Measurements from ENCODE around the gene MICU2.
"Not testable (repeated sequence)": the region's sequence is repeated elsewhere in the genome, so short reads cannot be mapped to it uniquely, and the experiment has no call there.

MICU2 gene

DNA sequence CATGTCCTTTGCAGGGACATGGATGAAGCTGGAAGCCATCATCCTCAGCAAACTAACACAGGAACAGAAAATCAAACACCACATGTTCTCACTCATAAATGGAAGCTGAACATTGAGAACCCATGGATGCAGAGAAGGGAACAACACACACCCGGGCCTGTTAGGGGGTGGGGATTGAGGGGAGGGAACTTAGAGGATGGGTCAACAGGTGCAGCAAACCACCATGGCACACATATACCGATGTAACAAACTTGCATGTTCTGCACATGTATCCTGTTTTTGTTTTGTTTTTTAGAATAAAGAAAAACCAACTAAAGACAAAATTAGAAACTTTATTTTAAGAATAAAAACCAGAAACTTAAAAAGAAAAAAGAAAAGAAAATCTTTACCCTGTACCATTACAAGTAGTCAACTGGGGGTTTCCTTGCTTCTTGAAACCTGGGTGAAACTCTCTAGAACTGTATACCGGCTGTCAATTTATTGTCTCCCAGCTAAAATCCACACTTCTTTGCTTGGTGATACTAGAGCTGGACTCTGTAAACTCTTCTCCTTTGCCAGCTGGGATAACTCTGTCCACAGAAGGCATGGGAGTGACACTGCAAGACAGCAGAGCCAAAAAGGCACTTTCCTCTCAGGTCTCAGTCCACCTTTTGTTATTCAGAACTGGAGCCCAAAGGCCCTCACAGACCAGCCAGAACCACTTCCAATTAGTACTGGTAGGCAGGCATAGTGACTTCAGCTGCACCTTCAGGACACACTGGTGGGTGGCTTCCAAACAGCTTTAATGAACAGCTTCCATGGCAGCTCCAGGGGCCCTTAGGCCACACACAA, 9.0 kb downstream of the MICU2 start:
- no peak for DNase-seq

DNA sequence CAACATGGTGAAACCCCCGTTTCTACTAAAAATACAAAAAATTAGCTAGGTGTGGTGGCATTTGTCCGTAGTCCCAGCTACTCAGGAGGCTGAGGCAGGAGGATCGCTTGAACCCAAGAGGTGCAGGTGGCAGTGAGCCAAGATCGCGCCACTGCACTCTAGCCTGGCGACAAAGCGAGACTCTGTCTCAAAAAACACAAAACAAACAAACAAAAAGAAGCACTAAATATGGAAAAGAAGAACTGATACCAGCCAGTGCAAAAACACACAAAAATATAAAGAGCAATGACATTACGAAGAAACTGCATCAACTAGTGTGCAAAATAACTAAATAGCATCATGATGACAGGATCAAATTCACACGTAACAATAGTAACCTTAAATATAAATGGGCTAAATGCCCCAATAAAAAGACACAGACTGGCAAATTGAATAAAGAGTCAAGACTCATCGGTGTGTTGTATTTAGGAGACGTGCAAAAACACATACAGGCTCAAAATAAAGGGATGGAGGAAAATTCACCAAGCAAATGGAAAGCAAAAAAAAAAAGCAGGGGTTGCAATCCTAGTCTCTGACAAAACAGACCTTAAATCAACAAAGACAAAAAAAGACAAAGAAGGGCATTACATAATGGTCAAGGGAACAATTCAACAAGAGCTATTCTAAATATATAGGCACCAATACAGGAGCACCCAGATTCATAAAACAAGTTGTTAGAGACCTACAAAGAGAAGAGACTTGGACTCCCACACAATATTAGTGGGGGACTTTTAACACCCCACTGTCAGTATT, 13.1 kb downstream of the MICU2 start:
- not testable (repeated sequence) for DNase-seq

DNA sequence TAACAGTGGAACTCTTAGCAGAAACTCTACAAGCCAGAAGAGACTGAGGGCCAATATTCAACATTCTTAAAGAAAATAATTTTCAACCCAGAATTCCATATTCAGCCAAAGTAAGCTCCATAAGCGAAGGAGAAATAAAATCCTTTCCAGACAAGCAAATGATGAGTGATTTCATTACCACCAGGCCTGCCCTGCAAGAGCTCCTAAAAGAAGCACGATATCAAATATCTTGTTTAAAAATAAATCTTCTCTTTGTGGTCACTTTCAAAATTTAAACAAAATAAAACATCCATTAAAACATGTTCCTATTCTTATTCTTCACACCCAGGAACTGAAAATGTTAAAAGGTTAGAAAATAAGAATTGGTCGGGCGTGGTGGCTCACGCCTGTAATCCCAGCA, 13.7 kb downstream of the MICU2 start:
- DNase-seq, result no peak

GRCh38 chr13:21589510-21589909, 14.5 kb downstream of the MICU2 start:
- not testable (repeated sequence) for DNase-seq

DNA sequence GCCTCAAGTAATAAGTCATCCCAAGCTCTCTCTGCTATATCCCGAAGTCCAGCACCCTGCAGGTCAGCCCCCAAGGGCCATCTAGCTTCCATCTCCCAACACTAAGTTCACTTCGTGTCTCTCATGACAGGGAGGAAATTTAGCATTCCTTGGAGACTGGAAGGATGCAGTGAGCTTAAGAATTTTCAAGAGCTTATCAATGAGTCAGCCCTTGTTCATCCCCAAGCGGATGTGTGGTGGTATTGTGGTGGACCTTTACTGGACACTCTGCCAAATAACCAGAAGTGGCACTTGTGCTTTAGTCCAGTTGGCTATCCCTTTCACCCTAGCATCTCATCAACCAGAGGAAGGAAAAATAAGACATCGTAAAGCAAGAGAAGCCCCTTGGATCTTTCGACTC, 15.6 kb downstream of the MICU2 start:
- peak; percentile 67 for DNase-seq

- DNase-seq, result no peak
These were observed 18.9 kb downstream of the MICU2 start for GRCh38 chr13:21584973-21585592.

DNA sequence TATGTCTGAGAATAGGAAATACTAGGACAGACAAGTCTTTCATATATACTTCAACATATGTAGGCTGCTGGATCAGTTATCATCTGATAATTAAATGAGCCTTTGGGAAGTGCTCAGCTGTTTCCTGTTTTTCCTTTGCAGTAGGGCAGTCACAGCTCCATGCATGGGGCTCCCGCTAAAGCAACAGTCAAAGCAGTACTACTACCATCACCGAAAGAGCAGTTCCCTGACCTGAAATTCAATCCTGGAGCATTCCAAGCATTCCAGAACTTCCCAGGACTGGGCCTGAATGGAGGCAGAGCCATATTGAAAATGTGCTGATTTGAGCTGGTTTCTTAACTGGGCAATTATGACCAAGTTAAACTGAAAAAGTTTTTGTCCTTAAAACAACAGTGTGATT, 20.5 kb downstream of the MICU2 start:
- DNase-seq, result peak; percentile 18

DNA sequence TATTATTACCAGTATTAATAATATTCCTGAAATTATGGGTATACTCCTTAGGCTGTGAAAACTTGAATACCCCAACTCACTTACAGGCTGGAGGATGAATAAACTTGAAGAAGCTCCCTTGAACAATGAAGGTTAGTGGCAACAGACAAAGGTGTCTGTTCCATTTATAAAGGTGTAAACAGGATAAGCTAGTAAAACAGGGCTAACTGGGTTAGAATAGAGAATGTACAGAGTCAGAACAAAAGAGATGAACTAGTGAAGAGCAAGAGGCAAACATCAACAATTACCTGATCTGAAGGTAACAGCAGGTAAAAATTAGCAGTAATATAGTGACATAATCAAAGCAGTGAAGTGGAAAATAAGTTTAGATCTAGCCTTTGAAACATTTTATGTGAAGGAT, 23.2 kb downstream of the MICU2 start:
- DNase-seq, result no peak

DNA sequence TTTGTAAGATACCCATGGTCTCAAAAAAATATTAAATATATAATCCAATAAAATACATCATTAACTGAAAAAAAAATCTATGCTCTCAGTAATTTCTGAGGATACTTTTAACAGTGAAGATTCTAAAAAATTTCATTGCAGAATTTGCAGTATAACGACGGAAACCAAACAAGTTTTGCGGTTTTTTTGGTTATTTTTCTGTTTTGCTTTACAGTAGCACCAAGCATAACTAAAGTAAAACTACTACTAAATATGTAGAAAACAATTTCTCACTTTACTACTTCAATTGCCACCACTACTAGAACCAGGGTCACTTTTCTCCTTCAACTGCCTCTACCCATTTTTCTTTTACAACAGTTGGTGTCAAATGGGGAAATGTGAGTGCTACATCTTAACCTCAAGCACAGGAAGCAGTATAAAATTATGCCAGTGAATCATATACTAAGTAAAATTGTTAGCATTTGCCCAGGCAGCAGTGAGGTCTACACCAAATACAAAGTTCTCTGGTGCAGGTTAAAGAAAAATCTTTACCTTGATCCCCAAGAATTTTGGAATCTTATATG, 24.1 kb downstream of the MICU2 start:
- peak; percentile 32 for DNase-seq

- no peak for DNase-seq
These were observed 25.2 kb downstream of the MICU2 start for GRCh38 chr13:21578748-21579147.

- peak; percentile 58 for DNase-seq
These were observed 27.5 kb downstream of the MICU2 start for GRCh38 chr13:21576426-21576825.

DNA sequence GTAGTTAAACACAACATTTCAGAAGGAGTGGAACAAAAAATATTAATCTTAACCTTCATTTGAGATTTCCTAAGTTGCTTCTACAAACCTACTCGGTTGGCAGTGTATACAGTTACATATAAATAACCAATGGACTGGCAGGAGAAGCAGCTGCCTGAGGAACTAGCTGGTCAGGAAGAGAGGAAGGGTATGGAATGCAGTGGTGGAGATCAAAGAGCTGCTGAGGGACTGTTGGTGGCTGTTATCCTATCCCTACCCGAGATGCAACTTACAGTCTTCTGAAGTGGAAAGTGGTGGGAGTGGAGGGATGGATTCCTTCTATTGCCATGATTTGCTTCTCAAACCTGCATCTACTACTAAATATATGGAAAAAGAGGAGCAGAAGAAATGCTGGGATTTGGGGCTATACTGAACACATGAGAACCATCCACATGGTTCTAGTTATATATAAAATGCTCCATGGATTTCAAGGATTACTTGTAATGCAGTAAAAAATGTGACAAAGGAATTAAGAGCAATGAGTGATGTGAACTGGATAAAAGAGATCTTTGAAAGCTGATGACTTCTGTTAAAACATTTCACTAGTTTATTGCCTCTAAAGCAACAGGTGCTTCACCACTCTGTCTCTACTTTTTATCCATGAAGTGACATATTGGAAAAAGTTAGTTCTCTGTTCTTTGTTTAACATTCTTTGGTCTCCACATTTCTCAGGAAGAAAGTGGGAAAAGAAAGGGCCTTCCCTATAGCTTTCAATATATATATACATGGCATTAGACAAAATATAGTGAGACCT, 29.9 kb downstream of the MICU2 start:
- DNase-seq, result no peak

DNA sequence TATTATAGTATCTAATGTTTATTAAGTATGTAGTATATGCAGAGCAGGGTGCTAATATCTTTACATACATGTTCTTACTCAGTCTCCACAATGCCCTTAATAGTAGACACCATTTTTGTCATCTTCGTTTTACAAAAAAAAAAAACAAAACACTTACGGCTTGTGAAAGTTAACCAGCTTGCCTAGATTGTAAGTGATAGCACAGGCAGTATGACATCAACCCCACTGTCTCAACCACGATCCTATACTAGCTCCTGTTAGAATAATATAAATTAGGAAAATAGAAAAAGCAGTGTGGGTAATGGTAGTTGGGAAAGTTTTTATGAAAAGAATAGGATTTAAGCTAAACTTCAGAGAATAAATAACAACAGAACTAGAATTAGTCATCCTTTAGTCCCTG, 34.3 kb downstream of the MICU2 start:
- DNase-seq, result no peak

- no peak for DNase-seq
These were observed 35.1 kb downstream of the MICU2 start for GRCh38 chr13:21568854-21569253.

- no peak for DNase-seq
These were observed 36.3 kb downstream of the MICU2 start for GRCh38 chr13:21567714-21568113.

GRCh38 chr13:21557995-21558394, 46.0 kb downstream of the MICU2 start:
- DNase-seq, result peak; percentile 30

DNA sequence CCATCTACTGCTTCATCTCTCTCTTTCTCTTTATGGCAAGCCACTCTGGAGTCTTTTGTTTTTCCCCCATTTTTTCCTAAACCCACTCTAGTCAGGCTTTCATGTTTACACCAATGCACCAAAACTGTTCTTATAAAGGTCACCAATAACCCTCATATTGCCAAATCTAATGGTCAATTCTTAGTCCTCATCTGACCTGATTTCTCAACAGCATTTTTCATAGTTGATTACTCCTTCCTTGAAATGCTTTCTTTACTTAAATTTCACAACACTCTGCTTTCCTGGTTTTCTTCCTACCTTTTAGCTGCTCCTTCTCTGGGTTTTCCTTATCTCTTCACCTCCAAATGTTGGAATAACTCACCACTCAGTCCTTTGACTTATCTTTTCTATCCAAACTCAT, 47.9 kb downstream of the MICU2 start:
- peak; percentile 3 for DNase-seq

DNA sequence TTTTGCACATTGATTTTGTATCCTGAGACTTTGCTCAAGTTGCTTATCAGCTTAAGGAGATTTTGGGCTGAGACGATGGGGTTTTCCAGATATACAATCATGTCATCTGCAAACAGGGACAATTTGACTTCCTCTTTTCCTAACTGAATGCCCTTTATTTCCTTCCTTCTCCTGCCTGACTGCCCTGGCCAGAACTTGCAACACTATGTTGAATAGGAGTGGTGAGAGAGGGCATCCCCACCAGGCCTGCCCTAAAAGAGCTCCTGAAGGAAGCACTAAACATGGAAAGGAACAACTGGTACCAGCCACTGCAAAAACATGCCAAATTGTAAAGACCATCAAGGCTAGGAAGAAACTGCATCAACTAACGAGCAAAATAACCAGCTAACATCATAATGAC, 50.7 kb downstream of the MICU2 start:
- DNase-seq, result not testable (repeated sequence)

DNA sequence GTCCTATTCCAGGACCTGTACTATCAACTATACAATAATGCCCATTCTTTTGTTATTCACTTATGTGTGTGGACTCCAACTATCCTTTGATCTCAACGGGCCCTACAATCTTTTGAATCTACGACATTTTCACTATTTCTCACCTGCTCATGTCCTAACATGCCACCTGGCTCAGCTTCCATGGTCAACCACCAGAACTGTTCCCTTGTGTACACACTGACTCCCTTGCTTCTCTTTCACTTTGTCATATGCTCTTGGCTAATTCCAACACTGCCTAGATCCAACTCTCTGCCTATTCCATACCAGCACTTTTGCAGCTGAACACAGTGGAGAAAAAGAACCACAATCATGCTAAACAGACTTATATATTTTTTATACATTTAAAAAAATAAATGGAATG, 53.1 kb downstream of the MICU2 start:
- no peak for DNase-seq

DNA sequence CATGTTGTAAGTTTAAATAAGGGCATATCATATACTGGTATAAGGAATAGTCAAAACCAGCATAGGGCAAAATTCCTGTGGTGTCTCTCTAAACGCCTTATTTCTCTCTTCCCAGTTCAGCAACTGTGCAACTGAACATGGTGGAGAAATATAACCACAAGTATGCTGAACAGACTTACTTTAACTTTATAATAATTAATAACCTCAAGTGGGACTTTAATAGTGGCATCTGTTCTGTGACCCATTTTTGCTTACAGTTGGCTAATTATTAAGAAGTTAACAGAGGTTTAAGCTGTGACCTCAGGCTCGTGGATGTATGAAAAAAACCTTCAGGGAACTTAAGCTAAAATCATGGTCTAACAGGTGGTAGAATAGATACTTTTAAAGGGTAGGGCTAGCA, 54.3 kb downstream of the MICU2 start:
- DNase-seq, result no peak

DNA sequence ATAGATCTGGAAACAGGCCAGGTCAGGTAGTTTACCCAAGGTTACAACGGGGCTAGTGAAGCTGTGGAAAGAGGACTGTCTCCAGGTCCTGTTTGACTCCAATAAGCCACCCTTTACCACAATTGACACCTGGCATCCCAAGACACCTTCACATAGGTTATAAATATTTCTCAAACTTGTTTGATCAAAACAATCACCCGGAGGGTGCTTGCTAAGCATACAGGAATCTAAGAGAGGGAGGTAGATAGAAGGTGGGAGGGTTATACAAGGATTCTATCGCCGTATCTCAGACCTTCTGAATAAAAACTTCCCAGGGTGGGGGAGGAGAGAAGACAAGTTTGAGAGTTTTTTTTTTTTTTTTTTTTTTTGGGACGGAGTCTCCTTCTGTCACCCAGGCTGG, 55.4 kb downstream of the MICU2 start:
- DNase-seq, result no peak

GRCh38 chr13:21546372-21546771, 57.6 kb downstream of the MICU2 start:
- peak; percentile 30 for DNase-seq

- DNase-seq, result no peak
These were observed 59.5 kb downstream of the MICU2 start for GRCh38 chr13:21544515-21544914.

Data from HCEC 1CT (cell line).